Spleen (tissue), 11 donors: ENCODE measurements around the gene CD82. TPM values are rescaled to one million over a fixed set of nuclear protein-coding genes. Genes with fewer than 3 reads are reported as not detected.

Experiments used
- DNase-seq: peaks from one replicate; pipeline ENCODE4 v3.0.0-alpha.2; 2020
- H3K27ac ChIP-seq, 8 donors: fragments of 200-600 bp; sonication (generic) in 7 of 8; 1 replicate in 4 of 8; 2 replicates in 4 of 8; pipeline versions ENCODE4 v1.5.0 to v1.8.0; 2016 to 2021; ENCODE audit warnings: inconsistent platforms in 4 of 8, mild to moderate bottlenecking in 4 of 8, moderate library complexity in 1 of 8
- H3K27me3 ChIP-seq, 7 donors: fragments of 200-600 bp; sonication (generic) in 6 of 7; replicated peaks in 1 of 7; 1 replicate in 4 of 7; 2 replicates in 3 of 7; pipeline versions ENCODE4 v1.5.0 to v1.8.0; 2016 to 2021; ENCODE audit warnings: inconsistent platforms in 3 of 7, mild to moderate bottlenecking in 1 of 7
- H3K36me3 ChIP-seq, 6 donors: fragments of 200-600 bp; sonication (generic) in 5 of 6; 1 replicate in 4 of 6; 2 replicates in 2 of 6; pipeline versions ENCODE4 v1.5.0 to v1.8.0; 2016 to 2021; ENCODE audit warnings: inconsistent platforms in 2 of 6
- H3K4me1 ChIP-seq, 6 donors: fragments of 200-600 bp; sonication (generic) in 5 of 6; 1 replicate in 3 of 6; 2 replicates in 3 of 6; pipeline versions ENCODE4 v1.5.0 to v1.8.0; 2016 to 2021; ENCODE audit warnings: inconsistent platforms in 3 of 6
- H3K4me3 ChIP-seq, 8 donors: fragments of 200-600 bp; sonication (generic) in 7 of 8; 1 replicate in 4 of 8; 2 replicates in 4 of 8; pipeline versions ENCODE4 v1.5.0 to v1.8.0; 2016 to 2021; ENCODE audit warnings: inconsistent platforms in 4 of 8, mild to moderate bottlenecking in 4 of 8, moderate library complexity in 2 of 8
- H3K9me3 ChIP-seq, 8 donors: fragments of 200-600 bp; sonication (generic) in 7 of 8; 1 replicate in 4 of 8; 2 replicates in 4 of 8; pipeline versions ENCODE4 v1.5.0 to v1.8.0; 2016 to 2021; ENCODE audit warnings: inconsistent platforms in 4 of 8
- CTCF ChIP-seq, 11 experiments: fragments of 200-600 bp in 7 of 11; fragments of 450-650 bp in 4 of 11; sonication (generic) in 4 of 11; IDR thresholded peaks in 8 of 11; conservative IDR thresholded peaks in 3 of 11; 1 replicate in 7 of 11; 2 replicates in 4 of 11; pipeline versions ENCODE4 v1.4.0 to v1.8.0; 2016 to 2021; ENCODE audit warnings: antibody characterized with exemption in 11 of 11, inconsistent platforms in 4 of 11, mild to moderate bottlenecking in 1 of 11
- POLR2A ChIP-seq, 3 donors: fragments of 450-650 bp; IDR thresholded peaks; one replicate each; pipeline ENCODE4 v1.5.1; 2017; ENCODE audit warnings: antibody characterized with exemption in 3 of 3, mild to moderate bottlenecking in 1 of 3
- POLR2AphosphoS5 ChIP-seq, 3 donors: sonication (generic); formaldehyde crosslinking; IDR thresholded peaks; one replicate each; pipeline ENCODE4 v1.5.1; 2017; ENCODE audit warnings: antibody characterized with exemption in 3 of 3
- WGBS, 5 donors: extraction: QIAGEN DNeasy Blood & Tissue Kit in 3 of 5; methylation state at CpG; one replicate each; pipeline versions ENCODE4 v1.1.5 to v1.1.7; 2013 to 2018; 5-methylcytosine and 5-hydroxymethylcytosine counted together
- intact Hi-C: fragments of 100-400 bp; cut with DNase I; formaldehyde crosslinking; loops from one replicate; pipeline ENCODE4 v1.15.0; 2023; ENCODE audit warnings: low total_unique reads
- polyA plus RNA-seq, 3 donors: library from polyadenylated mRNA; stranded (reverse); fragments of 200-250 nt; gene quantifications; one replicate each; pipeline ENCODE4 v1.2.1, GENCODE V29; 2013
- total RNA-seq, 7 donors: library from RNA; depleted of rRNA in 3 of 7; stranded (reverse); fragments of >200 nt in 3 of 7; fragmentation: NEBNext Ultra II Directional in 4 of 7; extraction: Animal tissue kit (Norgen Biotek cat#: 25700) in 4 of 7; gene quantifications; one replicate each; pipeline versions ENCODE4 v1.1.0 to v1.2.1, GENCODE V29; 2016 to 2021
- donor health status: healthy with polysubstance abuse.
- donor health status: DM: no; HTN: no; CAD: no; lungs with moderate emphysema.
- donor health status: DM: no; HTN: no; CAD: no.
- donor health status: Bipolar disorder and iron deficiency.
- donor health status: healthy.
- donor health status: DM: no; HTN: no; CAD: no.
- donor health status: DM: yes; HTN: yes; CAD: no.

CD82 gene
- total and polyA plus RNA-seq, 10 donors: 27.8 to 174 (median 95.2) TPM

- Histone ChIP-seq H3K27me3 (no peaks in the 10 kb centered on the region), H3K4me1 (peaks cover 31 to 77% (median 72%) of the 10 kb centered on the region in 6 donors), H3K36me3 (peaks cover 0 to 81% (median 28%) of the 10 kb centered on the region in 6 donors), H3K9me3 (no peaks in the 10 kb centered on the region), H3K27ac (peak overlapping the region in 4 of 8 donors; percentile 73 to 88 (median 78)), H3K4me3 (no peak overlapping the region)
- intact Hi-C loops: no loop called here
- WGBS, 5 donors: 87 to 95% (median 92%) methylated on average over 7 of the region's 7 CpGs
- no peak for TF ChIP-seq POLR2AphosphoS5 (IDR thresholded peaks at IDR 0.05)
- TF ChIP-seq CTCF (IDR thresholded peaks at IDR 0.05 in 8 of 11, conservative IDR thresholded peaks at IDR 0.05 in 3 of 11): no peak
- no peak for TF ChIP-seq POLR2A (IDR thresholded peaks at IDR 0.05)
- DNase-seq: peak; percentile 68
Measured at GRCh38 chr11:44614281-44614775, 48.9 kb downstream of the CD82 start.

DNA sequence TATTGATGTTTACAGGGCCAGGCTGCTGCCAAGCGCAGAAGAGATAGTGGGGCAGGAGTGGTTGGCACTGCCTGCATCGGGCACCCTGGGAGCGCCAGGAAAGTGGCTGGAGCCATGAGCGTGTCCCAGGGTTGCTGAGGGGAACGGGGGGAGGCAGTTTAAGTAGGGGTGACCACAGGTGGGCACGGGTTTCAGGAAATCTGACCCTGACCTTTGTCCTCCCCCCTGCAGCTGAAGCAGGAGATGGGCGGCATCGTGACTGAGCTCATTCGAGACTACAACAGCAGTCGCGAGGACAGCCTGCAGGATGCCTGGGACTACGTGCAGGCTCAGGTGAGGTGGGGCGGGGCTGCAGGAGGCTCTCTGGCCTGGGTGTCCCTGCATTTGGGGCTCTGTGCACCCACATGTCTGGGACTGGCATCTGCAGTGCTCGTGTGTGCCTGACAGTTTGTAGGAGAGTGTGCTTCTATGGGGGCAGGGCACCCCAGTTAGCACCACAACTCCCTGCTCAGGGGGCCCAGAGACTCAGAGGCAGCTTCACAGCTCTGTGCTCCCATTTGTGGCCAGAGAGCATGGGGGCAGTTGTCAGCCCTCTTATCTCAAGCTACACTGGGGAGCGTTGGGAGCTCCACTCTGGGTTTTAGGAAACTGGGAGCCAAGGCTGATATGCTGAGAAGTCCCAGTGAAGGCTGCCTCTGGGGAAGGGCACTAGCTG, 49.7 kb downstream of the CD82 start:
- no peaks in the 10 kb centered on the region for H3K27me3 ChIP-seq
- no peak for TF ChIP-seq CTCF (IDR thresholded peaks at IDR 0.05 in 8 of 11, conservative IDR thresholded peaks at IDR 0.05 in 3 of 11)
- TF ChIP-seq POLR2A (IDR thresholded peaks at IDR 0.05): no peak
- TF ChIP-seq POLR2AphosphoS5 (IDR thresholded peaks at IDR 0.05): no peak
- intact Hi-C loops: no loop called here
- WGBS, 5 donors: 66 to 88% (median 85%) methylated on average over 7 to 15 of the region's 15 CpGs
- H3K4me3 ChIP-seq: no peak overlapping the region
- DNase-seq: peak; percentile 74
- H3K4me1 ChIP-seq: peaks cover 22 to 69% (median 63%) of the 10 kb centered on the region in 6 donors
- peak overlapping the region in 3 of 8 donors; percentile 73 to 88 (median 79) for H3K27ac ChIP-seq
- no peaks in the 10 kb centered on the region for H3K9me3 ChIP-seq
- H3K36me3 ChIP-seq: peaks cover 0 to 90% (median 31%) of the 10 kb centered on the region in 6 donors

- H3K4me3 ChIP-seq: no peak overlapping the region
- 89 to 93% (median 91%) methylated on average over 10 to 14 of the region's 14 CpGs for WGBS, 5 donors
- H3K27ac ChIP-seq: peak overlapping the region in 1 of 8 donors; percentile 88
- peaks cover 15 to 64% (median 57%) of the 10 kb centered on the region in 6 donors for H3K4me1 ChIP-seq
- H3K36me3 ChIP-seq: peaks cover 0 to 90% (median 32%) of the 10 kb centered on the region in 6 donors
- peak; percentile 72 for DNase-seq
- intact Hi-C loops: loop anchor here (2.0 kb wide), 1 partner anchor 59 kb away; no protein-coding TSS in a partner anchor
- no peaks in the 10 kb centered on the region for H3K27me3 ChIP-seq
- TF ChIP-seq POLR2A (IDR thresholded peaks at IDR 0.05) (no peak), POLR2AphosphoS5 (IDR thresholded peaks at IDR 0.05) (no peak), CTCF (IDR thresholded peaks at IDR 0.05 in 8 of 11, conservative IDR thresholded peaks at IDR 0.05 in 3 of 11) (no peak)
- no peaks in the 10 kb centered on the region for H3K9me3 ChIP-seq
Measured at GRCh38 chr11:44615913-44616791, 50.7 kb downstream of the CD82 start.
